ENCODE measurements around the gene GRB2. TPM values are rescaled to one million over a fixed set of nuclear protein-coding genes. Genes with fewer than 3 reads are reported as not detected.

Gene GRB2
- total and polyA plus RNA-seq, 10 of the 15 experiments (the other 5 are each of a cell fraction or from before 2014, with no cell fraction given): 113 to 268 (median 158) TPM

DNA sequence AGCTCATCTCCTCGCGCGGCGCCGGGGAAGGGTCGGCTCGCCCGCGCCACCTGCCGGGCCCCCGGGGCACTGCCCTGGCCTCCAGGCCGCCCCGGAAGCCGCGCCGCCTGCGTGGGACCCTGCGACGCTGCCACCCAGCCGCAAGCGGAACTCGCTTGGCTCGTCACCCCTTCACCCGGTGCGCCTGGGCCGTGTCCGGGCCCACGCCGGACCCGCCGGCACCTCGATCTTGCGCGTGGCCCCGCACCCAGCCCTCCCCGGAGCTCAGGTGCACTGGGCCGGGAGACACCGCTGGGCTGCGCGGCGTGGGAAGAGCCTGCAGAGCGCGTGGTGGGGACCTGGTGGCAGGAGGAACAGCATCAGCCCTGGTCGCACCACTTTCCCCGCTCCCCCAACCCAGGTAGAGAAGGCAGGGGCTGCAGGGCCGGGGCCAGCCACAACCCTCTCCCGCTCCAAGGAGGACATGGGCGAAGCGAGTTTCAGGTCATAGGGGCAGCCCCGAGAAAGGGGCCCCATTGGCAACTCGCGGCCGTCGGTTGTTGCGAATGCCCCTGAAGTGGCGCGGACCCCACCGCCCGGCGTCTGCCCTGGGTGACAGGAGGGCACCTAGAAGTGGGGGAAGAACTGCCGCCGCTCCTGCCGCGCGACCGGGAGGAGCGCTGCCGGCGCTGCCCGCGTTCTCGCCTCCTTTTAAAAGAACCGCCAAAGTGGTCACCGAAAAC, 134.1 kb downstream of the GRB2 start (continued):
- TF ChIP-seq, protein P1, sequence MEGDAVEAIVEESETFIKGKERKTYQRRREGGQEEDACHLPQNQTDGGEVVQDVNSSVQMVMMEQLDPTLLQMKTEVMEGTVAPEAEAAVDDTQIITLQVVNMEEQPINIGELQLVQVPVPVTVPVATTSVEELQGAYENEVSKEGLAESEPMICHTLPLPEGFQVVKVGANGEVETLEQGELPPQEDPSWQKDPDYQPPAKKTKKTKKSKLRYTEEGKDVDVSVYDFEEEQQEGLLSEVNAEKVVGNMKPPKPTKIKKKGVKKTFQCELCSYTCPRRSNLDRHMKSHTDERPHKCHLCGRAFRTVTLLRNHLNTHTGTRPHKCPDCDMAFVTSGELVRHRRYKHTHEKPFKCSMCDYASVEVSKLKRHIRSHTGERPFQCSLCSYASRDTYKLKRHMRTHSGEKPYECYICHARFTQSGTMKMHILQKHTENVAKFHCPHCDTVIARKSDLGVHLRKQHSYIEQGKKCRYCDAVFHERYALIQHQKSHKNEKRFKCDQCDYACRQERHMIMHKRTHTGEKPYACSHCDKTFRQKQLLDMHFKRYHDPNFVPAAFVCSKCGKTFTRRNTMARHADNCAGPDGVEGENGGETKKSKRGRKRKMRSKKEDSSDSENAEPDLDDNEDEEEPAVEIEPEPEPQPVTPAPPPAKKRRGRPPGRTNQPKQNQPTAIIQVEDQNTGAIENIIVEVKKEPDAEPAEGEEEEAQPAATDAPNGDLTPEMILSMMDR (IDR thresholded peaks at IDR 0.05 in 2 of 3, conservative IDR thresholded peaks at IDR 0.05 in 1 of 3; ENCODE audit: control insufficient read depth in 2 of 3, extremely low read depth in 1 of 3, insufficient read depth in 1 of 3, low read depth in 3 of 3, low read length in 3 of 3): peak; percentile 66 to 87 (median 79); a peak in 4 of 6 replicates
- TF ChIP-seq NFYA (IDR thresholded peaks at IDR 0.05; ENCODE audit: borderline replicate concordance, low read depth, low read length) (no peak), POLR2AphosphoS5 (IDR thresholded peaks at IDR 0.05; ENCODE audit: low read length) (no peak), JUNB (IDR thresholded peaks at IDR 0.05) (no peak), SMARCA5 (IDR thresholded peaks at IDR 0.05) (peak; percentile 96), IKZF2 (IDR thresholded peaks at IDR 0.05) (no peak), CBX3 (IDR thresholded peaks at IDR 0.05; ENCODE audit: borderline replicate concordance, low read depth) (no peak), HDAC6 (IDR thresholded peaks at IDR 0.05; ENCODE audit: unreplicated experiment) (no peak), USF2 (IDR thresholded peaks at IDR 0.05; ENCODE audit: borderline replicate concordance, low read depth, low read length) (no peak), IRF5 (IDR thresholded peaks at IDR 0.05; ENCODE audit: borderline replicate concordance) (no peak), SREBF2 (IDR thresholded peaks at IDR 0.05; ENCODE audit: low read length) (no peak), BMI1 (IDR thresholded peaks at IDR 0.05; ENCODE audit: borderline replicate concordance) (no peak), SREBF1 (IDR thresholded peaks at IDR 0.05; ENCODE audit: low read length) (no peak), MTA3 (IDR thresholded peaks at IDR 0.05; ENCODE audit: borderline replicate concordance, low read length) (no peak; the same call in 1 of the 2 replicates), KLF5 (IDR thresholded peaks at IDR 0.05; ENCODE audit: partially characterized antibody) (peak; percentile 41), STAT3 (IDR thresholded peaks at IDR 0.05; ENCODE audit: low read depth, low read length) (no peak), STAT1 (conservative IDR thresholded peaks at IDR 0.05) (0 out of 2 replicates have a peak, but pooled peaks have one; percentile 52), HDGF (IDR thresholded peaks at IDR 0.05) (no peak), YY1 (IDR thresholded peaks at IDR 0.05; ENCODE audit: low read depth, low read length) (peak; percentile 31; the same call in 1 of the 2 replicates)
- TF ChIP-seq, protein P2, sequence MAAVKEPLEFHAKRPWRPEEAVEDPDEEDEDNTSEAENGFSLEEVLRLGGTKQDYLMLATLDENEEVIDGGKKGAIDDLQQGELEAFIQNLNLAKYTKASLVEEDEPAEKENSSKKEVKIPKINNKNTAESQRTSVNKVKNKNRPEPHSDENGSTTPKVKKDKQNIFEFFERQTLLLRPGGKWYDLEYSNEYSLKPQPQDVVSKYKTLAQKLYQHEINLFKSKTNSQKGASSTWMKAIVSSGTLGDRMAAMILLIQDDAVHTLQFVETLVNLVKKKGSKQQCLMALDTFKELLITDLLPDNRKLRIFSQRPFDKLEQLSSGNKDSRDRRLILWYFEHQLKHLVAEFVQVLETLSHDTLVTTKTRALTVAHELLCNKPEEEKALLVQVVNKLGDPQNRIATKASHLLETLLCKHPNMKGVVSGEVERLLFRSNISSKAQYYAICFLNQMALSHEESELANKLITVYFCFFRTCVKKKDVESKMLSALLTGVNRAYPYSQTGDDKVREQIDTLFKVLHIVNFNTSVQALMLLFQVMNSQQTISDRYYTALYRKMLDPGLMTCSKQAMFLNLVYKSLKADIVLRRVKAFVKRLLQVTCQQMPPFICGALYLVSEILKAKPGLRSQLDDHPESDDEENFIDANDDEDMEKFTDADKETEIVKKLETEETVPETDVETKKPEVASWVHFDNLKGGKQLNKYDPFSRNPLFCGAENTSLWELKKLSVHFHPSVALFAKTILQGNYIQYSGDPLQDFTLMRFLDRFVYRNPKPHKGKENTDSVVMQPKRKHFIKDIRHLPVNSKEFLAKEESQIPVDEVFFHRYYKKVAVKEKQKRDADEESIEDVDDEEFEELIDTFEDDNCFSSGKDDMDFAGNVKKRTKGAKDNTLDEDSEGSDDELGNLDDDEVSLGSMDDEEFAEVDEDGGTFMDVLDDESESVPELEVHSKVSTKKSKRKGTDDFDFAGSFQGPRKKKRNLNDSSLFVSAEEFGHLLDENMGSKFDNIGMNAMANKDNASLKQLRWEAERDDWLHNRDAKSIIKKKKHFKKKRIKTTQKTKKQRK (IDR thresholded peaks at IDR 0.05; ENCODE audit: low read depth, low read length): no peak
- TF ChIP-seq, protein P3, sequence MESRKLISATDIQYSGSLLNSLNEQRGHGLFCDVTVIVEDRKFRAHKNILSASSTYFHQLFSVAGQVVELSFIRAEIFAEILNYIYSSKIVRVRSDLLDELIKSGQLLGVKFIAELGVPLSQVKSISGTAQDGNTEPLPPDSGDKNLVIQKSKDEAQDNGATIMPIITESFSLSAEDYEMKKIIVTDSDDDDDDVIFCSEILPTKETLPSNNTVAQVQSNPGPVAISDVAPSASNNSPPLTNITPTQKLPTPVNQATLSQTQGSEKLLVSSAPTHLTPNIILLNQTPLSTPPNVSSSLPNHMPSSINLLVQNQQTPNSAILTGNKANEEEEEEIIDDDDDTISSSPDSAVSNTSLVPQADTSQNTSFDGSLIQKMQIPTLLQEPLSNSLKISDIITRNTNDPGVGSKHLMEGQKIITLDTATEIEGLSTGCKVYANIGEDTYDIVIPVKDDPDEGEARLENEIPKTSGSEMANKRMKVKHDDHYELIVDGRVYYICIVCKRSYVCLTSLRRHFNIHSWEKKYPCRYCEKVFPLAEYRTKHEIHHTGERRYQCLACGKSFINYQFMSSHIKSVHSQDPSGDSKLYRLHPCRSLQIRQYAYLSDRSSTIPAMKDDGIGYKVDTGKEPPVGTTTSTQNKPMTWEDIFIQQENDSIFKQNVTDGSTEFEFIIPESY (IDR thresholded peaks at IDR 0.05): no peak

All from GM12878 (cell line).